Measurements from ENCODE around the gene FAM89B.

DNA sequence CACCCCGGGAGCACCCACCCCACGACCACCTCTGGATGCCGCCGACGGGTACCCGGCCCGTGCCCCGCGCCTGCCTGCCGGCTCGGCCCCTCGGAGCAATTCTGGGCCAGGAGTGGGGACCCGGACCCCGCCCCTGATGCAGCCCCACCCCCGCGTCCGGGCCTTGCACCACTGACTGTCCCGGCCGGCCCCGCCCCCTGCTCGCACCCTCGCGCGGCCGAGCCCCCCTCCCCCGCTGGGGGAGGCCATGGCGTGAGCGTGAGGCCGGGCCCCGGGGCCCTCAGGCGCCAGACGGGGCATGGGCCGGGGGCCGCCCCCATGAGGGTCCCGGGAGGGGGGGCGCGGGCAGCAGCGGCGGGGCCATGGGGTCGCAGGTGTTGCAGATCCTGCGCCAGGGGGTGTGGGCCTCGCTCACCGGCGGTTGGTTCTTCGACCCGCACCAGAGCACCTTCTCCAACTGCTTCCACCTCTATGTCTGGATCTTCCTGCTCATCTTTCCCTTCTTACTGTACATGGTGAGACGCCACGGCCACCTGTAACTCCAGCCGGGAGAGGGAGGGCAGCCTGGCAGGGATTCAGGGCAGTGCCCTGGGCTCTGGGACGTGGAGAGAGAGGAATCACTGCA, 43.7 kb downstream of the FAM89B start:
- TF ChIP-seq, protein P1, sequence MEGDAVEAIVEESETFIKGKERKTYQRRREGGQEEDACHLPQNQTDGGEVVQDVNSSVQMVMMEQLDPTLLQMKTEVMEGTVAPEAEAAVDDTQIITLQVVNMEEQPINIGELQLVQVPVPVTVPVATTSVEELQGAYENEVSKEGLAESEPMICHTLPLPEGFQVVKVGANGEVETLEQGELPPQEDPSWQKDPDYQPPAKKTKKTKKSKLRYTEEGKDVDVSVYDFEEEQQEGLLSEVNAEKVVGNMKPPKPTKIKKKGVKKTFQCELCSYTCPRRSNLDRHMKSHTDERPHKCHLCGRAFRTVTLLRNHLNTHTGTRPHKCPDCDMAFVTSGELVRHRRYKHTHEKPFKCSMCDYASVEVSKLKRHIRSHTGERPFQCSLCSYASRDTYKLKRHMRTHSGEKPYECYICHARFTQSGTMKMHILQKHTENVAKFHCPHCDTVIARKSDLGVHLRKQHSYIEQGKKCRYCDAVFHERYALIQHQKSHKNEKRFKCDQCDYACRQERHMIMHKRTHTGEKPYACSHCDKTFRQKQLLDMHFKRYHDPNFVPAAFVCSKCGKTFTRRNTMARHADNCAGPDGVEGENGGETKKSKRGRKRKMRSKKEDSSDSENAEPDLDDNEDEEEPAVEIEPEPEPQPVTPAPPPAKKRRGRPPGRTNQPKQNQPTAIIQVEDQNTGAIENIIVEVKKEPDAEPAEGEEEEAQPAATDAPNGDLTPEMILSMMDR (IDR thresholded peaks at IDR 0.05; ENCODE audit: low read depth, low read length) = no peak
- TF ChIP-seq POLR2A (IDR thresholded peaks at IDR 0.05; ENCODE audit: extremely low read depth, insufficient read length) = no peak
- TF ChIP-seq, protein P2, sequence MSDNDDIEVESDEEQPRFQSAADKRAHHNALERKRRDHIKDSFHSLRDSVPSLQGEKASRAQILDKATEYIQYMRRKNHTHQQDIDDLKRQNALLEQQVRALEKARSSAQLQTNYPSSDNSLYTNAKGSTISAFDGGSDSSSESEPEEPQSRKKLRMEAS (IDR thresholded peaks at IDR 0.05; ENCODE audit: low read depth, low read length) = no peak

Data from NB4 (cell line).